GM19240 (cell line): ENCODE data around the gene PTPN1.

ENCODE experiments used
- DNase-seq: peaks from one replicate; pipeline ENCODE4 v3.0.0; 2011; ENCODE audit warnings: low spot score; ENCODE audit not compliant: insufficient read length

Gene PTPN1

GRCh38 chr20:50632701-50633100 is 122.5 kb downstream of the PTPN1 start:
- no peak for DNase-seq

- DNase-seq = no peak
These were observed 123.2 kb downstream of the PTPN1 start for GRCh38 chr20:50633361-50633760.

- DNase-seq = no peak
These were observed 124.0 kb downstream of the PTPN1 start for GRCh38 chr20:50634191-50634590.
